Fibroblast of gingiva (primary cell): ENCODE results near the gene TMA7.

Source experiments
- DNase-seq: peaks from one replicate; pipeline ENCODE4 v3.0.0-alpha.2; 2011; ENCODE audit warnings: low read depth

The TMA7 gene

GRCh38 chr3:48423241-48423882 lies 16.7 kb upstream of the TMA7 start:
- DNase-seq: peak; percentile 45

GRCh38 chr3:48423883-48424695 lies 16.0 kb upstream of the TMA7 start:
- no peak for DNase-seq

GRCh38 chr3:48425281-48425812 lies 14.7 kb upstream of the TMA7 start:
- DNase-seq: no peak

- no peak for DNase-seq
Measured at GRCh38 chr3:48426401-48426909, 13.6 kb upstream of the TMA7 start.

GRCh38 chr3:48426944-48427629 lies 13.0 kb upstream of the TMA7 start:
- peak; percentile 86 for DNase-seq

GRCh38 chr3:48427630-48427962 lies 12.5 kb upstream of the TMA7 start:
- DNase-seq: no peak

GRCh38 chr3:48428088-48428571 lies 11.9 kb upstream of the TMA7 start:
- DNase-seq: no peak

- DNase-seq: no peak
Measured at GRCh38 chr3:48428572-48429316, 11.3 kb upstream of the TMA7 start.

GRCh38 chr3:48429317-48429959 lies 10.6 kb upstream of the TMA7 start:
- peak; percentile 33 for DNase-seq

- peak; percentile 46 for DNase-seq
Measured at GRCh38 chr3:48429960-48430707, 9.9 kb upstream of the TMA7 start, which contains the start of gene PLXNB1. Gene PLXNB1 (minus strand): TSS chr3:48430086. CDS start chr3:48424611, 5,475 bp downstream.

GRCh38 chr3:48430708-48431101 lies 9.4 kb upstream of the TMA7 start:
- DNase-seq: no peak

GRCh38 chr3:48431224-48432029 lies 8.6 kb upstream of the TMA7 start:
- no peak for DNase-seq

- no peak for DNase-seq
Measured at GRCh38 chr3:48432411-48433371, 7.4 kb upstream of the TMA7 start.

- no peak for DNase-seq
Measured at GRCh38 chr3:48433472-48434118, 6.5 kb upstream of the TMA7 start.

GRCh38 chr3:48434591-48435222 lies 5.3 kb upstream of the TMA7 start:
- no peak for DNase-seq

GRCh38 chr3:48435223-48435595 lies 4.8 kb upstream of the TMA7 start:
- DNase-seq: no peak

- DNase-seq: peak; percentile 69
Measured at GRCh38 chr3:48435774-48436476, 4.1 kb upstream of the TMA7 start.
